Activated gamma-delta T cell treated with anti-CD3 and anti-CD28 coated beads, Interleukin-2, amount 50 U/mL, for 16 hours (primary cell): Measurements from ENCODE around the gene PIGP.
A peak's percentile ranks its signal among the peaks of the same experiment; 100 is the strongest.
"Not testable (repeated sequence)": the region's sequence is repeated elsewhere in the genome, so short reads cannot be mapped to it uniquely, and the experiment has no call there.

Experiments used
- DNase-seq: peaks from one replicate; pipeline ENCODE4 v3.0.0-alpha.2; 2020; ENCODE audit warnings: low read depth

PIGP gene

DNA sequence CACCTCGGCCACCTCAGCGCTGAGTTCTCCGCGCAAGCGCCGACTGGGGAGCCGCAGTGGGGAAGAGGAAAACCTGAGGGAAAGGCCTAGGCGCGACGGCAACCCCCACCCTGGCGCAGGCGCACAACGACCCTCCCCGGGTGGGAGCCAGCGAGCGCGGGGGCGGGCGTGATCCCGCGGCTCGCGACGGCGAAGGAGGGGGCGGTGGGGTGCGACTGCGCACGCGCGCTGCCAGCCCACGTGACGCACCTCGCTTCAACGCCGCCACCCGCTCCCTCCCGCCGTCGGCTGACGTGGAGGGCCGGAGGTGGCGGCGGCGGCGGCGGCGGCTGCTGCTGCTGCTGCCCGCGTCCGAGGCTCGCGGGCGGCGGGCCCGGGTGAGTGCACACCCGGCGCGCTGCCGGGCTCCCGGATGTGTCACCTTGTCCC, at the start of gene PIGP, which contains the start of gene TTC3:
TSS of gene PIGP (minus strand) at position 84 of the 429 bp plus-strand sequence. CDS start 556 bp downstream, outside the sequence.
TSS of gene TTC3 (plus strand) at position 267 of the 429 bp plus-strand sequence. CDS start 14,004 bp downstream, outside the sequence.
- DNase-seq = peak; percentile 96

- no peak for DNase-seq
Measured at GRCh38 chr21:37119421-37120218, 46.7 kb upstream of the PIGP start.

DNA sequence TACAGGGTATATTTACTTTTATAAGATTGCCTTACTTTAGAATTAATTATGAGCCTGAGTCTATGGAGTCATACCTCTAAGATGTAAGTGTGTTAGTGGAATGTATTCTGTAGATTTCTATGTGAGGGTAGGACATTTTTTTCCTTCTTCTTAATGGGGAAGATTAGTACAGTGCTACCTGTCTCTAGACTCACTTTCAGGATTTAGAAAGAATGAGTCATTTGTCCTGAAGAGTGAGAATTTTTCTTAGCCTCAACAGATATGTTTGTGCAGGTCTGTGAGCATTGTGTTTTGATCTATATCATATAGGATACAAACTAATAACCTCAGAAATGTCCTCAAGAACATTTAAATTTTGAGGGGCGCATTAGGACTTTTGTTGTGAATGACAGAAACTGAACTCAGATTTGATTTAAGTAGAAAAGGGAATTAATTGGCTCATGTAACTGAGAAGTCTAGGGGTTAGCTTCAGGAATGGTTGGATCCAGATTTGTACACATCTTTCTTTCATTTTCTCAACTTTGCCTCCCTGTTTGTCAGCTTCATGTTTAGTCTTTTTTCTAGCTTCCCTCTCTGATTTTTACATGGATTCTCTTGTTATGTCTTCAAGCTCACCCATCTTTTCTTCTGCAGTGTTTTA, 45.4 kb upstream of the PIGP start:
- DNase-seq = no peak

DNA sequence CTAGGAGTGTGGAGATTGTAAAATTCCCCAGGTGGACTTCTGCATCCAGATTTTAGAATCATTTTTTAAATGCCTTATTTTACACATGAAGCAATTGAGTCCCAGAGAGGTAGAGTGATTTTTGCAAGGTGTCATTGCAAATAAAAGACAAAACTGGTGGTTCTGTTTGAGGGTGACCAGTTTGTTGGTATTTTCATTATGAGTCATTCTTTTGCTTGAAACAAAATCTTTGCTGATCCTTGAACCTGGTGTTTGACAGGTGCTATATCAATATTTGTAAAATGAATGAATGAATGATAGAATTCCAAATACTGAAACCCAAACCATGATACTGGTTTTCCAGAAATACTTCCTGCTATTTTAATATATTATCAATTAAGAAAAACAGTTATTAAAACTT, 44.3 kb upstream of the PIGP start:
- DNase-seq = no peak

DNA sequence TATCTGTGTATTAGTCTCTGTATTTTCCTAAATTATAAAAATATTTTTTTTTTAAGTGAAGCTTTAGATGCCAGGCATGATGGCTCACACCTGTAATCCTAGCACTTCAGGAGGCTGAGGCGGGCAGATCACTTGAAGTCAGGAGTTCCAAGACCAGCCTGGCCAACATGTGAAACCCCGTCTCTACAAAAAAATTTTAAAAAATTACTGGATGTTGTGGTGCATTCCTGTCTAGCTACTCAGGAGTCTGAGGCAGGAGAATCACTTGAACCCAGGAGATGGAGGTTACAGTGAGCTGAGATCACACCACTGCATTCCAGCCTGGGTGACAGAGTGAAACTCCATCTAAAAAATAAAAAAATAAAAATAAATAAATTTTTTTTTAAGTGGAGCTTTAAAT, 43.6 kb upstream of the PIGP start:
- DNase-seq = not testable (repeated sequence)

- DNase-seq = not testable (repeated sequence)
Measured at GRCh38 chr21:37114301-37114700, 41.4 kb upstream of the PIGP start.

DNA sequence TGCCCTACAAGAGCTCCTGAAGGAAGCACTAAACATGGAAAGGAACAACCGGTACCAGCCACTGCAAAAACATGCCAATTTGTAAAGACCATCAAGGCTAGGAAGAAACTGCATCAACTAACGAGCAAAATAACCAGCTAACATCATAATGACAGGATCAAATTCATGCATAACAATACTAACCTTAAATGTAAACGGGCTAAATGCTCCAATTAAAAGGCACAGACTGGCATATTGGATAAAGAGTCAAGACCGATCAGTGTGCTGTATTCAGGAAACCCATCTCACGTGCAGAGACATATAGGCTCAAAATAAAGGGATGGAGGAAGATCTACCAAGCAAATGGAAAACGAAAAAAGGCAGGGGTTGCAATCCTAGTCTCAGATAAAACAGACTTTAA, 38.2 kb upstream of the PIGP start:
- not testable (repeated sequence) for DNase-seq

DNA sequence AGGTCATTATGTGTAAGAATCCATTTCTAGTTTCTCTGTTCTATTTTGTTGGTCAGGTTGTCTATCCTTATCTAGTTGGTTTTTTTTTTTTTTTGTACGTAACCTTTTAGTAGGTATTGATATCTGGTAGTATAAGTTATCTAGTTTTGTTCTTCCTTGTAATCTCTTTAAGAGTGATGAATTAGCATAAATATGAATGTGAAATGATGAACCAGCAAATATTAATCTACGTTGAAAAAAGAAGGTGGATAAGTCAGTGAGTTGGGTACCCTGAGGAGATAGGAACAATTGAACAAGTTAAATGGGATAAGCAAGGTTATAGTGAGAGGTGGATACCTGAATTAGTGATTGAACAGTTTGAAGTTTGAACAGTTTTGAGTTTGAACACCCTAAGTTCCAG, 34.1 kb upstream of the PIGP start:
- DNase-seq = no peak

DNA sequence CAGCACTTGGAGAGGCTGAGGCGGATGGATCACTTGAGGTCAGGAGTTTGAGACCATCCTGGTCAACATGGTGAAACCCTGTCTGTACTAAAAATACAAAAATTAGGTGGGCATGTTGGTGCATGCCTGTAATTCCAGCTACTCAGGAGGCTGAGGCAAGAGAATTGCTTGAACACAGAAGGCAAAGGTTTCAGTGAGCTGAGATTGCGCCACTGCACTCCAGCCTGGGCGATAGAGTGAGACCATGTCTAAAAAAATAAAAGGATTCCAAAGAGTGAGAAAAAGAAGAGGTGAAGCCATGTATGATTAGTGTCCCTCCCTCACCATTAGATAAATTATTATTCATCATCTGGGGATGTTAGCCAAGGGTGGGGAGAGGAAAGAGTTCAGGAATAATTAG, 29.9 kb upstream of the PIGP start:
- DNase-seq = not testable (repeated sequence)

DNA sequence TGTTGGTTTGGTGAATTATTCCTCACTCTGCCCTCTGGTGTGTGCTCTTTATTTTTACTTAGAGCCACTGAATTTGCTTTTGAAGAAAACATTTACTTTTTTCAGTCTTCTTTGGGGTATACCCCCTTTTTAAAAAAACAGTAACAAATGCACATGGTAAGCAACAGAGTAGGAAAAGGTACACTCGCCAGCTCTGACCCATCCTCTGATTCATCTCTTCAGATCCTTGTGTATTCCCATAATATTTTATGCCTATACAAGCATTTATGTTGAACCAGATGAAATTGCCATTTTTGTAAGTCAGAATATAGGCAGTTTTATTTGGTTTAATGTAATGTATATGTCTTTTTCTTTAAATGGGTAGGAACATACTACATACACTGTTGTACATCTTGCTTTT, 28.5 kb upstream of the PIGP start:
- DNase-seq = no peak

- DNase-seq = no peak
Measured at GRCh38 chr21:37100316-37100715, 27.4 kb upstream of the PIGP start.

DNA sequence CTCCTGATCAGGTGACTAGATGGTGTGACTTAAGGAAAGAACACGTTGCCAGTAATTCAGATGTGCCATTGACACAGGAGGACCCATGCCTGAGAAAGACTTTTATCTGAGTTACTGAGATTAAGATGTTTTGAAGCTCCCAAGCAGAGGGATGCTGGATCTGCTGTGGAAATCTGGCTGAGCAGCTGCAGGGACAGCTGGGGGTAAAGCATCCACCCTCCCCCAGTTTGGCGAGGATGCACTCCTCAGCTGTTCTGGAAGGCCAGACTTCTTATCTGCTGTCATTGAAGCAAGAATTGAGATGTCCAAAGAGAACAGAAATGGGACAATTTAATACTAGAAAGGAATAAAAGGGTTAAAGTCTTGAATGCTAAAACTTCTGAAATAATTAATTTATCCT, 25.9 kb upstream of the PIGP start:
- no peak for DNase-seq

- DNase-seq = no peak
Measured at GRCh38 chr21:37095821-37096220, 22.9 kb upstream of the PIGP start.

GRCh38 chr21:37093977-37094376, 21.1 kb upstream of the PIGP start:
- DNase-seq = no peak

DNA sequence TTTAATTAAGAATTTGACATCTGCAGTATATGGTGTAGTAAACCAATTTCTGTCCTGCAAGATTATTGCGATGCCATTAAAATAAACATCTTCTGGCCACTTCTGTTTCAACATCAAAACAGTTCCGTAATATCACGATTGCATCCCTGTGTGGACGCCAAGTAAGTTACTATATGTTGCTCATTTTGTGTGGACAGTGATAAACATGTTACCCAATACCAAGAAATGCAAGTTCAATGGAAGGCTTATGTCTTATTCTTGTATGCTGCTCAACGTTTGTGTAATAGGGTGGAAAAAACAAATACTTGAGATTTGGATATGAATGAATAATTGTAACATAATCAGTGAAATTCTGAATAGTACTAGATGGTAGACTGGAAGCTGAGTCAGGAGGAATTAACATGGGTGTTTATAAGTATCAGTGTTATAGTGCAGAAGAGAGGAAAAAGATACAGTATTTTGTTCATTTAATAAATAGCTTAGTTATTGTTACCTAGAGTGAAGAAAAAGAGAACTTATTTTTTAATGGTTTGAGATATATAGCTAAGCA, 15.4 kb upstream of the PIGP start:
- no peak for DNase-seq

- no peak for DNase-seq
Measured at GRCh38 chr21:37087188-37087587, 14.3 kb upstream of the PIGP start.

DNA sequence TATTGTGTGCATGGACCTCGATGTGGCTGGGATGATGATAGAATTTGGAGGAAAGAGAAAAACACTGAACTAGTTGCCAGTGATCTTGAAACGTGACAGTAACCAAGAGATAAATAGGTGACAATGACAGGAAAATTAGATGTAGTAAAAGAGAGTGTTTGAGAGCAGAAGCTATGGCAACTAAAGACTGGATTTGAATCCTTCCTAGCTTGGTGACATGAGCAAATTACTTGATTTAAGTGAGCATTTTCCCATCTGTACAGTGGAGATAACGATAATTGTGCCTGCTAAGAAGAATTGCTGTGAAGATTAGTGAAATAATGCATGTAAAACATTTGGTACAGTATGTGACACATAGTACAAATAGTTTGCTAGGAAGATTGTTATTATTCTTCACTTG, 12.9 kb upstream of the PIGP start:
- no peak for DNase-seq

- DNase-seq = no peak
Measured at GRCh38 chr21:37082856-37083528, 10.1 kb upstream of the PIGP start.

GRCh38 chr21:37082375-37082774, 9.5 kb upstream of the PIGP start:
- no peak for DNase-seq

GRCh38 chr21:37079211-37079824, 6.4 kb upstream of the PIGP start:
- no peak for DNase-seq

DNA sequence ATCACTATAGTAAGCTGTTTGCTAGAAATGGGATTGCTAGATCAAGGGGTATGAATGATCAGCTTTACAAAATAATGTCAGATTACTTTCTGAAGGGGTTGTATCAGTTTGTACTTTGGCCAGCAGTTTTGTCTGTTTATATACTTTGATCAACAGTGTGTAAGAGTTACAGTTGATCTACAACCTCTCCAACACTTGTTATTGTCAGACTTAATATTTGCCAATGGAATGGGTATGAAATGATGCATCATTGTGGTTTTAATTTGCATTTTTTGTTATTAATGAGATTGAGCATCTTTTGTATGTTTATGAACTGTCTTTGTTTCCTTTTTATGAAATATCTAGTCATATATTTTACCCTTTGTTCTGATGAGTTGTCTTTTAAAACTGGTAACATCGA, 4.5 kb upstream of the PIGP start:
- no peak for DNase-seq
